ENCODE measurements around the gene CCDC81.

GRCh38 chr11:86442420-86442819 lies 67.7 kb downstream of the CCDC81 start:
- TF ChIP-seq, protein P1, sequence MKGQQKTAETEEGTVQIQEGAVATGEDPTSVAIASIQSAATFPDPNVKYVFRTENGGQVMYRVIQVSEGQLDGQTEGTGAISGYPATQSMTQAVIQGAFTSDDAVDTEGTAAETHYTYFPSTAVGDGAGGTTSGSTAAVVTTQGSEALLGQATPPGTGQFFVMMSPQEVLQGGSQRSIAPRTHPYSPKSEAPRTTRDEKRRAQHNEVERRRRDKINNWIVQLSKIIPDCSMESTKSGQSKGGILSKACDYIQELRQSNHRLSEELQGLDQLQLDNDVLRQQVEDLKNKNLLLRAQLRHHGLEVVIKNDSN (CRISPR knock-in tag; IDR thresholded peaks at IDR 0.05) = no peak
- no peak for TF ChIP-seq ESRRA (IDR thresholded peaks at IDR 0.05; ENCODE audit: borderline replicate concordance, low read depth)
- no peak for TF ChIP-seq SIN3A (IDR thresholded peaks at IDR 0.05; ENCODE audit: borderline replicate concordance in 2 of 2, control insufficient read depth in 1 of 2, low read depth in 2 of 2, low read length in 2 of 2)
